Heart left ventricle (tissue), 13 donors: Measurements from ENCODE around the gene TMC2.

Source experiments
- POLR2A ChIP-seq, 2 donors: fragments of 450-650 bp; IDR thresholded peaks; one replicate each; pipeline ENCODE4 v1.6.1; 2017; ENCODE audit warnings: antibody characterized with exemption in 2 of 2, mild to moderate bottlenecking in 2 of 2, moderate library complexity in 2 of 2
- TF ChIP-seq, protein P1 (sequence below), 12 donors: fragments of 200-600 bp; sonication (generic) in 4 of 12; IDR thresholded peaks; one replicate each; pipeline versions ENCODE4 v1.5.0 to v1.8.0; 2018 to 2022; ENCODE audit warnings: antibody characterized with exemption in 12 of 12, mild to moderate bottlenecking in 5 of 12
- donor health status: ischemic (EF 13 %, LVEDD 7.1; RV severe dilation, severe dysfunction).
- donor health status: DM: no; HTN: yes; CAD: no.
- donor health status: DM: no; HTN: no; CAD: no.
- donor health status: ischemic (EF 25% LVEDD 6.9; RV normal size, moderate dysfunction).
- donor health status: ischemic (EF 25% LVEDD 5.7; RV mildly dilated, moderate dysfunction).
- donor health status: ischemic (EF 35%, LVEDD 5.7; RV mildly dilated, moderate dysfunction).
- donor health status: nonischemic (EF 11% LVEDD 7.7; RV severe dilation, severe dysfunction).
- donor health status: DM: yes; HTN: yes; CAD: no.
- donor health status: PGD.
- donor health status: ischemic (EF 29% LVEDD 5.4; RV normal size, mild dysfunction).
- donor health status: nonischemic (EF 23%, LVEDD 6.1; RV moderate dilation, normal function).

DNA sequence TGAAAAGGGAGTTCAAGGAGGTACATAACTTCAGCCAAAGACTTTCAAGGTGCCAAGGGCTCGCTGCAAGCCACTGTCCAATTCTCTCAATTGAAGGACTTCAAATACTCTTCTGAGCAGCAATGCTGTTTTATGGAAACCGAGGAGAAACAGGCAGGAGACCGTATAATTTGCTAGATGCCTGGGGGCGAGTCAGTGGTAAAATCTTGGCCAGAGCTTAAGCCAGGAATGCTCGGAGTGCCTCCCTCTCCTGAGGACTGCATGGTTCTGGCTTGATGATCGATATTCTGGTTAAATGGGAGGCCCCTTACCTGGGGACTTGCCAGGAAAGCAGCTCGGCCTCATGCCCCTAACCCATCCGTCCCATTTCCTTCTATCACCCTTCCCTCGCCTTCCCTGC is 80.3 kb downstream of the TMC2 start:
- TF ChIP-seq, protein P1, sequence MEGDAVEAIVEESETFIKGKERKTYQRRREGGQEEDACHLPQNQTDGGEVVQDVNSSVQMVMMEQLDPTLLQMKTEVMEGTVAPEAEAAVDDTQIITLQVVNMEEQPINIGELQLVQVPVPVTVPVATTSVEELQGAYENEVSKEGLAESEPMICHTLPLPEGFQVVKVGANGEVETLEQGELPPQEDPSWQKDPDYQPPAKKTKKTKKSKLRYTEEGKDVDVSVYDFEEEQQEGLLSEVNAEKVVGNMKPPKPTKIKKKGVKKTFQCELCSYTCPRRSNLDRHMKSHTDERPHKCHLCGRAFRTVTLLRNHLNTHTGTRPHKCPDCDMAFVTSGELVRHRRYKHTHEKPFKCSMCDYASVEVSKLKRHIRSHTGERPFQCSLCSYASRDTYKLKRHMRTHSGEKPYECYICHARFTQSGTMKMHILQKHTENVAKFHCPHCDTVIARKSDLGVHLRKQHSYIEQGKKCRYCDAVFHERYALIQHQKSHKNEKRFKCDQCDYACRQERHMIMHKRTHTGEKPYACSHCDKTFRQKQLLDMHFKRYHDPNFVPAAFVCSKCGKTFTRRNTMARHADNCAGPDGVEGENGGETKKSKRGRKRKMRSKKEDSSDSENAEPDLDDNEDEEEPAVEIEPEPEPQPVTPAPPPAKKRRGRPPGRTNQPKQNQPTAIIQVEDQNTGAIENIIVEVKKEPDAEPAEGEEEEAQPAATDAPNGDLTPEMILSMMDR (IDR thresholded peaks at IDR 0.05) = no peak
- TF ChIP-seq POLR2A (IDR thresholded peaks at IDR 0.05) = no peak
